ENCODE measurements around the gene CACNA1C.

- TF ChIP-seq POLR2AphosphoS5 (IDR thresholded peaks at IDR 0.05) (no peak), CTCF (IDR thresholded peaks at IDR 0.05) (no peak), POLR2A (IDR thresholded peaks at IDR 0.05; ENCODE audit: low read depth) (no peak), EP300 (IDR thresholded peaks at IDR 0.05) (no peak)
These were observed 61.3 kb downstream of the CACNA1C start for GRCh38 chr12:2114071-2114470.
